Ovary (tissue), 9 donors: ENCODE results near the gene DSCAML1. TPM values are rescaled to one million over a fixed set of nuclear protein-coding genes. Genes with fewer than 3 reads are reported as not detected.
A peak's percentile ranks its signal among the peaks of the same experiment; 100 is the strongest.
"Not testable (repeated sequence)": the region's sequence is repeated elsewhere in the genome, so short reads cannot be mapped to it uniquely, and the experiment has no call there.

ENCODE experiments used
- DNase-seq, 5 donors: peaks; one replicate each; pipeline ENCODE4 v3.0.0-alpha.2; 2019 to 2020
- H3K27ac ChIP-seq, 2 donors: fragments of 200-600 bp; one replicate each; pipeline versions ENCODE4 v1.5.1 to v1.8.0; 2019 to 2022
- H3K27me3 ChIP-seq: fragments of 200-600 bp; one replicate; pipeline ENCODE4 v1.8.0; 2022
- H3K36me3 ChIP-seq: fragments of 200-600 bp; sonication (generic); one replicate; pipeline ENCODE4 v1.5.1; 2019
- H3K4me1 ChIP-seq: one replicate; pipeline ENCODE4 v1.8.1; 2013; ENCODE audit warnings: mild to moderate bottlenecking, moderate library complexity; ENCODE audit not compliant: insufficient read depth
- H3K4me3 ChIP-seq: fragments of 200-600 bp; sonication (generic); one replicate; pipeline ENCODE4 v1.5.1; 2017
- H3K9me3 ChIP-seq, 2 donors: fragments of 200-600 bp in 1 of 2; sonication (generic) in 1 of 2; one replicate each; pipeline versions ENCODE4 v1.5.1 to v1.8.1; 2013 to 2019; ENCODE audit warnings: mild to moderate bottlenecking in 1 of 2, moderate library complexity in 1 of 2
- EP300 ChIP-seq: sonication (generic); formaldehyde crosslinking; IDR thresholded peaks from one replicate; pipeline ENCODE4 v1.6.1; 2017; ENCODE audit warnings: antibody characterized with exemption
- POLR2A ChIP-seq: fragments of 450-650 bp; IDR thresholded peaks from one replicate; pipeline ENCODE4 v1.6.1; 2017; ENCODE audit warnings: antibody characterized with exemption, mild to moderate bottlenecking, moderate library complexity
- WGBS, 3 donors: extraction: QIAGEN DNeasy Blood & Tissue Kit in 1 of 3; methylation state at CpG; one replicate each; pipeline versions ENCODE4 v1.1.5 to v1.1.7; 2013 to 2017; 5-methylcytosine and 5-hydroxymethylcytosine counted together
- intact Hi-C, 4 donors: fragments of 100-400 bp; cut with DNase I; formaldehyde crosslinking; loops; one replicate each; pipeline versions ENCODE4 v1.11.0 to v1.15.1; 2022 to 2023
- polyA plus RNA-seq, 2 donors: library from polyadenylated mRNA; stranded (reverse); fragments of 200-250 nt in 1 of 2; fragments of 350-450 nt in 1 of 2; fragmentation: Illumina TruSeq in 1 of 2; extraction: RNeasy Lipid Tissue Mini Kit (QIAGEN cat#74804) in 1 of 2; gene quantifications; one replicate each; pipeline ENCODE4 v1.2.3, GENCODE V29; 2013 to 2014
- total RNA-seq, 7 donors: library from RNA; depleted of rRNA in 2 of 7; stranded (reverse); fragments of >200 nt in 2 of 7; fragmentation: NEBNext Ultra II Directional in 3 of 7; extraction: Animal tissue kit (Norgen Biotek cat#: 25700) in 3 of 7; gene quantifications; one replicate each; pipeline versions ENCODE4 v1.1.0 to v1.2.4, GENCODE V29; 2016 to 2023
- TF ChIP-seq, protein P1 (sequence below), 3 donors: fragments of 450-650 bp in 2 of 3; fragments of 200-600 bp in 1 of 3; IDR thresholded peaks; one replicate each; pipeline versions ENCODE4 v1.5.1 to v1.8.0; 2016 to 2022; ENCODE audit warnings: antibody characterized with exemption in 3 of 3, mild to moderate bottlenecking in 1 of 3
- donor health status: DM: no; HTN: no; CAD: no; lungs with moderate emphysema.
- donor health status: DM: no; HTN: no; CAD: no.
- donor health status: Bipolar disorder and iron deficiency.
- donor health status: DM: yes; HTN: yes; CAD: no.
- donor health status: DM: no; HTN: no; CAD: no.
- donor health status: DM: yes; HTN: yes; CAD: no.

Gene DSCAML1
- total and polyA plus RNA-seq, 9 donors, result 0.77 to 16.5 (median 10.6) TPM

GRCh38 chr11:117815262-117815803, 18.3 kb upstream of the DSCAML1 start:
- DNase-seq, result no peak
- H3K4me3 ChIP-seq, result no peak overlapping the region
- no peaks in the 10 kb centered on the region for H3K36me3 ChIP-seq
- 60 to 70% (median 66%) methylated on average over 6 to 7 of the region's 7 CpGs for WGBS, 3 donors
- no peak overlapping the region for H3K27ac ChIP-seq
- no peaks in the 10 kb centered on the region for H3K27me3 ChIP-seq
- peaks cover 3% of the 10 kb centered on the region for H3K4me1 ChIP-seq
- TF ChIP-seq EP300 (no peak), POLR2A (no peak)
- TF ChIP-seq, protein P1, sequence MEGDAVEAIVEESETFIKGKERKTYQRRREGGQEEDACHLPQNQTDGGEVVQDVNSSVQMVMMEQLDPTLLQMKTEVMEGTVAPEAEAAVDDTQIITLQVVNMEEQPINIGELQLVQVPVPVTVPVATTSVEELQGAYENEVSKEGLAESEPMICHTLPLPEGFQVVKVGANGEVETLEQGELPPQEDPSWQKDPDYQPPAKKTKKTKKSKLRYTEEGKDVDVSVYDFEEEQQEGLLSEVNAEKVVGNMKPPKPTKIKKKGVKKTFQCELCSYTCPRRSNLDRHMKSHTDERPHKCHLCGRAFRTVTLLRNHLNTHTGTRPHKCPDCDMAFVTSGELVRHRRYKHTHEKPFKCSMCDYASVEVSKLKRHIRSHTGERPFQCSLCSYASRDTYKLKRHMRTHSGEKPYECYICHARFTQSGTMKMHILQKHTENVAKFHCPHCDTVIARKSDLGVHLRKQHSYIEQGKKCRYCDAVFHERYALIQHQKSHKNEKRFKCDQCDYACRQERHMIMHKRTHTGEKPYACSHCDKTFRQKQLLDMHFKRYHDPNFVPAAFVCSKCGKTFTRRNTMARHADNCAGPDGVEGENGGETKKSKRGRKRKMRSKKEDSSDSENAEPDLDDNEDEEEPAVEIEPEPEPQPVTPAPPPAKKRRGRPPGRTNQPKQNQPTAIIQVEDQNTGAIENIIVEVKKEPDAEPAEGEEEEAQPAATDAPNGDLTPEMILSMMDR (IDR thresholded peaks at IDR 0.05), result no peak
- intact Hi-C loops, result loop anchor here in 3 of 4 donors (5.0 kb wide), 3 partner anchors 132 to 388 kb away; no protein-coding TSS in a partner anchor
- H3K9me3 ChIP-seq, result no peaks in the 10 kb centered on the region

- Histone ChIP-seq H3K27me3 (no peaks in the 10 kb centered on the region), H3K4me1 (peaks cover 3% of the 10 kb centered on the region), H3K27ac (no peak overlapping the region), H3K36me3 (no peaks in the 10 kb centered on the region), H3K4me3 (no peak overlapping the region), H3K9me3 (no peaks in the 10 kb centered on the region)
- intact Hi-C loops, result loop anchor here in 3 of 4 donors (5.0 kb wide), 3 partner anchors 132 to 388 kb away; no protein-coding TSS in a partner anchor
- WGBS, 3 donors, result 40 to 63% (median 54%) methylated on average over 14 of the region's 14 CpGs
- DNase-seq, result peak in 1 of 5 donors; percentile 47
- TF ChIP-seq POLR2A (no peak), EP300 (no peak)
- TF ChIP-seq, protein P1 (IDR thresholded peaks at IDR 0.05), result no peak
Observed at GRCh38 chr11:117814766-117815261, 17.8 kb upstream of the DSCAML1 start.

DNA sequence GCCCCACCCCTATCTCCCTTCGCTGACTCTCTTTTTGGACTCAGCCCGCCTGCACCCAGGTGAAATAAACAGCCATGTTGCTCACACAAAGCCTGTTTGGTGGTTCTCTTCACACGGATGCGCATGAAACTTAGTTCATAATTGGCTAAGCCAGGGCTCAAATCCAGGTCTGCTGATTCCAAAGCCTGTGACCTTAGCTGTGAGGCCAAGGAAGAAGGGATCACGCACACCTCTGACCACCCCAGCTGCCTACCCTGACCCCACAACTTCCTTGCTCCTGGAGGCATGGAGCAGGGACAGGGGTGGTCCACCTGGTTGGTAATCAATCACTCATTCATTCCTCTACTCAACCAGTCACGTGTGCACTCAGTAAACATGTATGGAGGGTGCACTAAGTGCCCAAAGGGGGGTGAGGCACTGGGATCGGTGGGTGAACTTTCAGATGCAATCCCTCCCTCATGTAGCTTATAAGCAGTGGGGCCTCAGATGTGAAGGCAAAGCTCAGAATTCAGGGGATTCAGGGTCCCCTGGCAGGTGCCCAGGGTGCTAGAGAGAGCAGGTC, 17.3 kb upstream of the DSCAML1 start:
- H3K27me3 ChIP-seq, result no peaks in the 10 kb centered on the region
- H3K9me3 ChIP-seq, result no peaks in the 10 kb centered on the region
- intact Hi-C loops, result no loop called here
- no peak overlapping the region for H3K4me3 ChIP-seq
- H3K27ac ChIP-seq, result no peak overlapping the region
- no peaks in the 10 kb centered on the region for H3K36me3 ChIP-seq
- DNase-seq, result no peak
- TF ChIP-seq, protein P1 (IDR thresholded peaks at IDR 0.05), result no peak
- TF ChIP-seq EP300, result no peak
- peaks cover 5% of the 10 kb centered on the region for H3K4me1 ChIP-seq
- WGBS, 3 donors, result 90 to 91% (median 90%) methylated on average over 7 of the region's 7 CpGs

DNA sequence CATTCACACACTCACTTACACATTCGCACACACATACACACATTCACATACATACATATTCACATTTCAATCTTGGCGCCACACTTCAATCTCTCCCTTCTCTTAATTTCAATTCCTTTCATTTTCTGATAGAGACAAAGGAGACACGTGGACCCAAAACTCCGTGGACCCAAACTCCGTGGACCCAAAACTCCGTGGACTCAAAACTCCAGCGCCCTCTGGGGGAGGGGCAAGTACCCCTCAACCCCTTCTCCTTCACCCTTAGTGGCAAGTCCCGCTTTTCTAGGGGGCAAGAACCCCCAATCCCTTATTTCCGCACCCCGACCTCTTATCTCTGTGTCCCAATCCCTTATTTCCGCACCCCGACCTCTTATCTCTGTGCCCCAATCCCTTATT, 13.0 kb upstream of the DSCAML1 start:
- intact Hi-C loops, H3K27ac ChIP-seq, H3K36me3 ChIP-seq, H3K4me1 ChIP-seq, DNase-seq, H3K9me3 ChIP-seq, H3K4me3 ChIP-seq, H3K27me3 ChIP-seq: not testable (repeated sequence)
- 78 to 85% (median 84%) methylated on average over 12 of the region's 12 CpGs for WGBS, 3 donors
